Suppressor macrophage treated with lipopolysaccharide for 4 hours (primary cell): Measurements from ENCODE around the gene CD82.
"Not testable (repeated sequence)": the region's sequence is repeated elsewhere in the genome, so short reads cannot be mapped to it uniquely, and the experiment has no call there.

Experiments
- DNase-seq: peaks from one replicate; pipeline ENCODE4 v3.0.0-alpha.2; 2020

CD82 gene

DNA sequence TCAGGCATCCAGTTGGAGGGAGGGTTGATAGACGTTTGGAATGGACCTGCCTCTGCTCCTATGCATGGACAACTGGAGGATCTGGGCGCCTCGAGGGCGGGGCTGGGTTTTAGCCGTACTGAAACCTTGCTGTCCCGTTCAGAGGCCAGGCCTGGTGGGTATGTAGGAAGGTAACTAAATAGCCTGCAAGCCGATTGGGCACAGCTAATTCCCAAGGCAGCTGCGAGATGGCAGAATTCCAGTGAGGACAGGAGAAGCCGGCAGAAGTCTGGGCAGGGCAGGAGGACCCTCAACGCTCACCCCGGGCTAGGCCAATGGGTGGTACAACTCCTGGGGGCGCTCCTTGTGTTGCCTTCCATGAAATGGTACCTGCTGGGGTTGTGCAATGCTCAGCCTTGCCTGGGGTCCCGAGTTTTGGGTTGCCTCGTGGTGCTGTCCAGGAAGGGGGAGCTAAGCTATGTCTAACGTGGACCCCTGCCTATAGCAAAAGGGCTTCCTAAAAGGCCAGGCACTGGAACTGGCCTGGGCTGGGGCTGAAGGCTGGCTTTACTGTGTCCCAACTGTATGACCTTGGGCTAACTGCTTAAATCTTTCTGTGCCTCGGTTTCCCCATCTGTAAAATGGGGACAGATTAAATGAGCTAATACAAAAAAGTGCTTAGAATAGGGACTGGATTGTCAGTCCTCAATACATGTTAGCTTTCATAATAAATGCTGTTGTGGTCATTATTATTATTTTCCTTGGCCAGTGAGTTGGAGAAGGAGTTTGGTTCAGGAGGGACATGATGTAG lies 30.1 kb upstream of the CD82 start:
- no peak for DNase-seq

- no peak for DNase-seq
These were observed 28.5 kb upstream of the CD82 start for GRCh38 chr11:44536788-44537516.

- no peak for DNase-seq
These were observed 27.8 kb upstream of the CD82 start for GRCh38 chr11:44537679-44538078.

- DNase-seq, result peak; percentile 83
These were observed 26.9 kb upstream of the CD82 start for GRCh38 chr11:44538375-44539054.

DNA sequence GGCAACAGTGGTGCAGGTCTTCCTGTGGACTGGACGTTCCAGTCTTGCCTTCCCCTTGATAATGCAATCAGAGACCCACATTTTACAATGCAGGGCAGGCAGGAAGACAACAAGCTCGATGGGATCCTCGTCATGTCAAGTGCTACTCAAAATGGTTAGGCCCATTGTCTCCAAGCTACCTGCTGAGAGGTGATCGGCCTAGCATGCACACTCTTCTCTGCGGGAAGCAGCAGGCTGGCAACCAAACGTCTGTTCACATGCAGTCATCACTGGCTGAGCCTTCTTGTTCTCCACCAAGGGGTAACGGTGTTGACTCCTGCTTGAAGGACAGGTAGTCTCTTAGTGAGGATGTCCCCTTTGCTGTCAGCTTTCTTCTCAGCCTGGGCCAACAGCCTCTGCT lies 25.5 kb upstream of the CD82 start:
- no peak for DNase-seq

- DNase-seq, result no peak
These were observed 24.8 kb upstream of the CD82 start for GRCh38 chr11:44540667-44541066.

- no peak for DNase-seq
These were observed 23.1 kb upstream of the CD82 start for GRCh38 chr11:44542372-44542771.

DNA sequence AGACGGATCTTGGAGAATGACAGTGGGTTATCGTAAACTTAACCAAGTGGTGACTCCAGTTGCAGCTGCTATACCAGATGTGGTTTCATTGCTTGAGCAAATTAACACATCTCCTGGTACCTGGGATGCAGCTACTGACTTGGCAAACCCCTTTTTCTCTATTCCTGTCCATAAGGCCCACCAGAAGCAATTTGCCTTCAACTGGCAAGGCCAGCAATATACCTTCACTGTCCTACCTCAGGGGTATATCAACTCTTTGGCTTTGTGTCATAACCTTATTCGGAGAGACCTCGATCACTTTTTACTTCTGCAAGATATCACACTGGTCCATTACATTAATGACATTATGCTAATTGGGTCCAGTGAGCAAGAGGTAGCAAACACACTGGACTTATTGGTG lies 18.5 kb upstream of the CD82 start:
- not testable (repeated sequence) for DNase-seq

- not testable (repeated sequence) for DNase-seq
These were observed 17.9 kb upstream of the CD82 start for GRCh38 chr11:44547534-44547933.

DNA sequence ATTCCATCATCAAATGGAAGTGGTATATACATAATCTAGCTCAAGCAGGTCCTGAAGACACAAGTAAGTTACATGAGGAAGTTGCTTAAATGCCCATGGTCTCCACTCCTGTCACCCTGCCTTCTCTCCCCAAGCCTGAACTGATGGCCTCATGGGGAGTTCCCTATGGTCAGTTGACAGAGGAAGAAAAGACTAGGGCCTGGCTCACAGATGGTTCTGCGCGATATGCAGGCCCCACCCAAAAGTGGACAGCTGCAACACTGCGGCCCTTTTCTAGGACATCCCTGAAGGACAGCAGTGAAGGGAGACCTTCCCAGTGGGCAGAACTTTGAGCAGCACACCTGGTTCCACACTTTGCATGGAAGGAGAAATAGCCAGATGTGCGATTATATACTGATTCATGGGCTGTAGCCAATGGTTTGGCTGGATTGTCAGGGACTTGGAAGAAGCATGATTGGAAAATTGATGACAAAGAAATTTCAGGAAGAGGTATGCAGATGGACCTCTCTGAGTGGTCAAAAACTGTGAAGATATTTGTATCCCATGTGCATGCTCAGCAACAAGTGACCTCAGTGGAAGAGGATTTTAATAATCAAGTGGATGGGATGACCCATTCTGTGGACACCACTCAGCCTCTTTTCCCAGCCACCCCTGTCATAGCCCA lies 17.3 kb upstream of the CD82 start:
- DNase-seq, result no peak

DNA sequence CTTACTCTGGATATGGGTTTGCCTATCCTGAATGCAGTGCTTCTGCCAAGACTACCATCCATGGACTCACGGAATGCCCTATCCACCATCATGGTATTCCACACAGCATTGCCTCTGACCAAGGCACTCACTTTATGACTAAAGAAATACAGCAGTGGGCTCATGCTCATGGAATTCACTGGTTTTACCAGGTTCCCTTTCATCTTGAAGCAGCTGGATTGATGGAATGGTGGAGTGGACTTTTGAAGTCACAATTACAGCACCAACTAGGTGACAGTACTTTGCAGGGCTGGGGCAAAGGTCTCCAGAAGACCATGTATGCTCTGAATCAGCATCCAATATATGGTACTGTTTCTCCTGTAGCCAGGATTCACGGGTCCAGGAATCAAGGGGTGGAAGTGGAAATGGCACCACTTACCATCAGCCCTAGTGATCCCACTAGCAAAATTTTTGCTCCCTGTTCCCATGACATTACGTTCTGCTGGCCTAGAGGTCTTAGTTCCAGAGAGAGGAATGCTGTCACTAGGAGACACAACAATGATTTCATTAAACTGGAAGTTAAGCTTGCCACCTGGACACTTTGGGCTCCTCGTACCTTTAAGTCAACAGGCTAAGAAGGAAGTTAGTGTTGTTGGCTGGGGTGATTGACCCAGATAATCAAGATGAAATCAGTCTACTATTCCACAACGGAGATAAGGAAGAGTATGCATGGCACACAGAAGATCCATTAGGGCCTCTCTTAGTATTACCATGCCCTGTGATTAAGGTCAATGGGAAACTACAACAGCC lies 16.3 kb upstream of the CD82 start:
- not testable (repeated sequence) for DNase-seq

GRCh38 chr11:44550123-44550522 lies 15.3 kb upstream of the CD82 start:
- no peak for DNase-seq

DNA sequence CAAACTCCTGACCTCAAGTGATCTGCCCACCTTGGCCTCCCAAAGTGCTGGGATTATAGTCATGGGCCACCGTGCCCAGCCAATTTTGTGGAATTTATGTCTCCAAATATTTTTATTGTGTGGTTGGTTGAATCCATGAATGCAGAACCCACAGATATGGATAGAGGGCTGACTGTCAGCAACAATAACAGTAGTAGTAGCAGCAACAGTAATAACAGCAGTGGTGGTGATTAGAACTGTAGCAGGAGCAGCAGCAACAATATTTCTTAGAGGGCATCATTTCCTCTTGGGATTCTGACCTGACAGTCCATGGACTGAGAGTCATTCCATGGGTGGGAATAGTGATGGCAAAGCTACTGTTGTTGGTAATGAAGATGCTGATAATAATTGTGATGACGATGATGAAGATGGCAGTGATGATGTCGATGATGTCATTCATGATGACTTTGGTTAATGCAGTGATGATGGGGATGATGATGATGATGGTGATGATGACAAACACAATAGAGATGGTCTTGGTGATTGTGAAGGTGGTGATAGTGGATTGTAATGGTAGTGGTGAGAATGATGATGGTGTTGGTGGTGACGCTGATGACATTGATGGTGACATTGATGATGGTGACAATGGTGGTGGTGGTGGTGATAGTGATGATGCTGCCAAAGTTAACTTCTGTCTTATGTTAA lies 13.9 kb upstream of the CD82 start:
- DNase-seq, result no peak

DNA sequence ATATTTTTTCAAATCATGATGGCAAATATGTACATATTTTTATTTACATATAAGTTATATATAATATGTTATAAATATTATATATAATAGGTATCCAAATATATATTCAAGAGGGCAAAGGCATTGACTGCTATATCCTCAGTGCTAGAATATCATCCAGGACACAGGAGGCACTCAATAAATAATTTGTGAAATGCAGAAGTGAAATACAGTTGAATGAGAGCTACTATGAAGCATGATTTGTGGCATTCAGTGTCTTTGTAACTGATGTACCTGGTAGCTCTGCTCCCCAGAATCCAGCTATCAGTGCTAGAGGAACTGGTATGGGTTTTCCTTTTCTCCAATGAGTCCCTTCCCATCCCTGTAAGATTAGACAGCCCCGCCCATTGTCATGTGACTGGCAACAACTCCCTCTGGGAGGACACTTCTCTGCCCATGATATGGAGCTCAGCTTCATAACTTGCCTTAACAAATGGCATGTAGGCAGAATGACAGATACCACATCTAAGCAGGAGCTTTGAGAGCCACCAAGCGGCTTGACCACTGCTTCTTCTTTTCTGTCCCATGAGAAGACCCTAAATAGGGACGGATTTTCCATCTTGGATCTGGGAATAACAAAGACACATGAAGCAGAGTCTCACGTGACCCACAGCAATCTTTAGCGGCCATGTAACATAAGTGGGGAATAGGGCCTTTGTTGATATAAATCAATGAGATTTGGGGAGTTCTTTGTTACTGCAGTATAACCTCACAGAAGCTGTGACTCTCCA lies 10.2 kb upstream of the CD82 start:
- DNase-seq, result no peak

DNA sequence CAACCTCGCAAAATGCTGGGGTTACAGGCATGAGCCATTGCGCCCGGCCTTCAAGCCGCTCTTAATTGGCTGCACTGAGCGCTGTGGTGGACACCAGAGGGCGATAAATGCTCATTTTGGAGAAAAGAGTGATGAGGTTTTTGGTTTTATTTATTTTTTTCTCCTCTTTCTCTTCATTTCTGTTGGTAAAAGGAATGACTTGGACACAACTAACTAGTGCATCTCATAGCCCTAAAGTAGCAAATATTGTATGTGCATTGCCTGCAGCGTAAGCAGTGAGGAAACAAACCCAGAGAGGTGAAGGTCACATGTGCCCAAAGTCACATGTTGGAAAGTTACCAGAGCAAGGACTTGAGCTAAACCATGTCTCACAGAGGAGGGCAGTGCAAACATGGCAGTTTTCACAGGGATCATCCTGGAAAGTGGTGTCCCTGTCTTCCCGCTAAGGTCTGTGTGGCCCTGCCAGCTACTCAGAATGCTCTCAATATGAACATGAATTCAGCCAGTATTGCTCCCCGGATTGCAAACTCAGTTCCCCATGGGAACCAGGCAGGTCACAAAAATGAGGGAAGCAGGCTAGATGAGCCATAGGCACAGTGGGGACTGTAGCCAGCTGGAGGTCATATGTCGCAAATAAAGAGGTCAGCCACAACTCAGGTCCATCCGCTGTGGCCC lies 8.6 kb upstream of the CD82 start:
- DNase-seq, result peak; percentile 71

DNA sequence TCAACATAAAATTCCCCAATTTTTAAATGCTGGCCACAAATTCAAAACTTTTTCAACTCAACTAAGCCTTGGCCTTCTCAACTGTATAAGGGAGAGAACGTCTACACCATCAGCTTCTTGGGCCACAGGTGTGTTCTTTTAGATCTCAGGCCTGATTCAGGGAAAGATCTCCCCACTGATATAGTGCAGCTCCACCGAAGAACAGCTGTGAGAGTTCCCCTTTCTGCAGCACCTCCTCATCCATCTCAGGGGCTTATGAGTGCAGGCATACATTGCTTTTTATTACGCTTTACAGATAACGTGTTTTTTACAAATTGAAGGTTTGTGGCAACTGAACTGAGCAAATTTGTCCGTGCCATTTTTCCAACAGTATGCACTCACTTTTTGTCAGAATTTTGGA lies 8.0 kb upstream of the CD82 start:
- no peak for DNase-seq

- peak; percentile 93 for DNase-seq
These were observed 6.1 kb upstream of the CD82 start for GRCh38 chr11:44559207-44559939.

DNA sequence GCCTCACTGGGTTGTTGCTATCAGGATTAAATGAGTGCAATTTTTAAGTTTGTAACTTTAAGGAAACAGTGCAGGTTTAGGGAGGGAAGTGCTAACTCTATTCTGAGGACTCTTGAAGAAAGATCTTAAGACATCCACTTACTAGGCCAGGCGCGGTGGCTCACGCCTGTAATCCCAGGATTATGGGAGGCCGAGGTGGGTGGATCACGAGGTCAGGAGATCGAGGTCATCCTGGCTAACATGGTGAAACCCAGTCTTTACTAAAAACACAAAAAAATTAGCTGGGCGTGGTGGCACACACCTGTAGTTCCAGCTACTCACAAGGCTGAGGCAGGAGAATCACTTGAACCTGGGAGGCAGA lies 5.5 kb upstream of the CD82 start:
- not testable (repeated sequence) for DNase-seq

DNA sequence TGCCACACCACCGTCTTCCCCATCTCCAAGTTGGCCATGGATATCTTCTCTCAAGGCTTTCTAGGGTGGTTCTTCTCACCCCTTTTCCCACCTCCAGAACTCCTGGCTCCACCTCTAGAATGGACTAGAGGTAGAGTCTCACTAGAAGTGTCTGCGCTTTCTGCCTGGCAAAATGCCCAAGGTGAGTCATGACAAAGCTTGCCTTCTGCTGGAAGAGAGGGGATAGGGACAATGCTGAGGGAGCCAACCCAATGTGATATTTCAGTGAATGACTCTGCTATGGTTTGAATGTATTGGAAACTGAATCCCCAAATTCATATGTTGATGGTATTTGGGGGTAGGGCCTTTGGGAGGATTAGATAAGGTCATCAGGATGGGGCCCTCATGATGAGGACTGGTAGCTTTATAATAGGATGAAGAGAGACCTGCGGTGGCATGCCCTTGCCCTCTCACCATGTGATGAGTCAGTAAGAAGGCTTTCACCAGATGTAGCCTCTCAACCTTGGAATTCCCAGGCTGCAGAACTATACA lies 4.1 kb upstream of the CD82 start:
- no peak for DNase-seq
